ENCODE measurements around the gene DNAH7.

DNA sequence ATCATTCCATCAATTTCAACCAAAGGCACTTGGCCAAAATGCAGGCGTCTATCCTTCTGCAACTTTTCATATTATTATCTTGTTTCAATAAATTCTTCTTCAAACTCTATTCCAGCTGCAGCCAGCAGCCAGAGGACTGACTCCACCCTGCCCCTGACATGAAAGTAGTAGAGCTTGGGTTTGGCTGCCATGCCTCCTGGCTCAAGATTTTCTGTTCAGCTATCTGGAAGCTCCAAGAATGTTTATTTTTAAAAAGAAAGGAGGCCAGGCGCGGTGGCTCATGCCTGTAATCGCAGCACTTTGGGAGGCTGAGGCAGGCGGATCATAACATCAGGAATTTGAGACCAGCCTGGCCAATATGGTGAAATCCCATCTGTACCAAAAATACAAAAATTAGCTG, 4.9 kb downstream of the DNAH7 start:
- TF ChIP-seq POLR2A (IDR thresholded peaks at IDR 0.05), result no peak
- TF ChIP-seq, protein P1, sequence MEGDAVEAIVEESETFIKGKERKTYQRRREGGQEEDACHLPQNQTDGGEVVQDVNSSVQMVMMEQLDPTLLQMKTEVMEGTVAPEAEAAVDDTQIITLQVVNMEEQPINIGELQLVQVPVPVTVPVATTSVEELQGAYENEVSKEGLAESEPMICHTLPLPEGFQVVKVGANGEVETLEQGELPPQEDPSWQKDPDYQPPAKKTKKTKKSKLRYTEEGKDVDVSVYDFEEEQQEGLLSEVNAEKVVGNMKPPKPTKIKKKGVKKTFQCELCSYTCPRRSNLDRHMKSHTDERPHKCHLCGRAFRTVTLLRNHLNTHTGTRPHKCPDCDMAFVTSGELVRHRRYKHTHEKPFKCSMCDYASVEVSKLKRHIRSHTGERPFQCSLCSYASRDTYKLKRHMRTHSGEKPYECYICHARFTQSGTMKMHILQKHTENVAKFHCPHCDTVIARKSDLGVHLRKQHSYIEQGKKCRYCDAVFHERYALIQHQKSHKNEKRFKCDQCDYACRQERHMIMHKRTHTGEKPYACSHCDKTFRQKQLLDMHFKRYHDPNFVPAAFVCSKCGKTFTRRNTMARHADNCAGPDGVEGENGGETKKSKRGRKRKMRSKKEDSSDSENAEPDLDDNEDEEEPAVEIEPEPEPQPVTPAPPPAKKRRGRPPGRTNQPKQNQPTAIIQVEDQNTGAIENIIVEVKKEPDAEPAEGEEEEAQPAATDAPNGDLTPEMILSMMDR (IDR thresholded peaks at IDR 0.05), result no peak

Measured in testis (tissue), 2 donors.